Osteocyte (in vitro differentiated cells): ENCODE data around the gene ASCC1. TPM values are rescaled to one million over a fixed set of nuclear protein-coding genes. Genes with fewer than 3 reads are reported as not detected.

Experiments
- DNase-seq: peaks from one replicate; pipeline ENCODE4 v3.0.0; 2021; ENCODE audit warnings: mixed read lengths; ENCODE audit not compliant: unreplicated experiment; ENCODE audit errors: extremely low spot score
- H3K27ac Mint-ChIP-seq: one replicate; pipeline ENCODE4 v1.8.0; 2021; ENCODE audit warnings: mild to moderate bottlenecking, mixed read lengths; ENCODE audit not compliant: unreplicated experiment
- H3K27me3 Mint-ChIP-seq: one replicate; pipeline ENCODE4 v1.8.0; 2021; ENCODE audit warnings: mixed read lengths; ENCODE audit not compliant: unreplicated experiment
- H3K36me3 Mint-ChIP-seq: one replicate; pipeline ENCODE4 v1.8.0; 2021; ENCODE audit warnings: mixed read lengths; ENCODE audit not compliant: unreplicated experiment
- H3K4me1 Mint-ChIP-seq: one replicate; pipeline ENCODE4 v1.8.0; 2021; ENCODE audit warnings: mixed read lengths; ENCODE audit not compliant: unreplicated experiment
- H3K4me3 Mint-ChIP-seq: one replicate; pipeline ENCODE4 v1.8.0; 2021; ENCODE audit warnings: mild to moderate bottlenecking, moderate library complexity, mixed read lengths; ENCODE audit not compliant: unreplicated experiment
- H3K9me3 Mint-ChIP-seq: one replicate; pipeline ENCODE4 v1.8.0; 2021; ENCODE audit warnings: mixed read lengths; ENCODE audit not compliant: unreplicated experiment
- total RNA-seq: library from RNA; stranded (reverse); gene quantifications from 2 replicates; pipeline ENCODE4 v1.2.1, GENCODE V29; 2021
- TF ChIP-seq, protein P1 (sequence below): fragments of 200-600 bp; sonication (generic); IDR thresholded peaks from 2 replicates; pipeline ENCODE4 v1.5.0; 2021; ENCODE audit warnings: antibody characterized with exemption, mild to moderate bottlenecking, moderate library complexity

Gene ASCC1
- total RNA-seq, 1 donor from 2014 or later, result 39.1 TPM

GRCh38 chr10:72234560-72235095, 18.6 kb upstream of the ASCC1 start:
- Mint-ChIP-seq H3K27me3 (no peaks in the 10 kb centered on the region), H3K4me1 (peaks cover 19% of the 10 kb centered on the region), H3K36me3 (peaks cover 26% of the 10 kb centered on the region), H3K27ac (no peak overlapping the region), H3K9me3 (no peaks in the 10 kb centered on the region), H3K4me3 (no peak overlapping the region)
- no peak for DNase-seq
- TF ChIP-seq, protein P1, sequence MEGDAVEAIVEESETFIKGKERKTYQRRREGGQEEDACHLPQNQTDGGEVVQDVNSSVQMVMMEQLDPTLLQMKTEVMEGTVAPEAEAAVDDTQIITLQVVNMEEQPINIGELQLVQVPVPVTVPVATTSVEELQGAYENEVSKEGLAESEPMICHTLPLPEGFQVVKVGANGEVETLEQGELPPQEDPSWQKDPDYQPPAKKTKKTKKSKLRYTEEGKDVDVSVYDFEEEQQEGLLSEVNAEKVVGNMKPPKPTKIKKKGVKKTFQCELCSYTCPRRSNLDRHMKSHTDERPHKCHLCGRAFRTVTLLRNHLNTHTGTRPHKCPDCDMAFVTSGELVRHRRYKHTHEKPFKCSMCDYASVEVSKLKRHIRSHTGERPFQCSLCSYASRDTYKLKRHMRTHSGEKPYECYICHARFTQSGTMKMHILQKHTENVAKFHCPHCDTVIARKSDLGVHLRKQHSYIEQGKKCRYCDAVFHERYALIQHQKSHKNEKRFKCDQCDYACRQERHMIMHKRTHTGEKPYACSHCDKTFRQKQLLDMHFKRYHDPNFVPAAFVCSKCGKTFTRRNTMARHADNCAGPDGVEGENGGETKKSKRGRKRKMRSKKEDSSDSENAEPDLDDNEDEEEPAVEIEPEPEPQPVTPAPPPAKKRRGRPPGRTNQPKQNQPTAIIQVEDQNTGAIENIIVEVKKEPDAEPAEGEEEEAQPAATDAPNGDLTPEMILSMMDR, result no peak

DNA sequence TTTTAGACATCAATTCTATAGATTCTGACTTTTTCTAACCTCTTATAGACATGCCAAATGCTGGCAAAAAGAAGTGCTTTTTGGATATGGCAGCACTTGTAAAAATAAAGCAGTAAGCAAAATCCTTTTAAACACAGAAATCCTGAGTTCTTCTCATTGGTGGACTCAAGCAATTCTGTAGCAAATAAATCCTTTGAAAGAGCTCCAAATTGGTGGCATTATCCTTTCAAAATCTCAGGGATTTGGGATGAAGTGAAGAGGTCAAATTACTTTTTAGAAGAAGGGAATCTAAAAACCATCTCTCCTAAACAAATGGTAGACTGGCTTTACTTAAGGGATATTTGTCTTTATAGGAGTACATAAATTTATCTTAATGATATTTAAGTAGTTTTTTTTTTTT, 17.5 kb upstream of the ASCC1 start:
- TF ChIP-seq, protein P1, result no peak
- DNase-seq, result no peak
- no peaks in the 10 kb centered on the region for H3K9me3 Mint-ChIP-seq
- H3K27me3 Mint-ChIP-seq, result no peaks in the 10 kb centered on the region
- H3K36me3 Mint-ChIP-seq, result peaks cover 26% of the 10 kb centered on the region
- H3K27ac Mint-ChIP-seq, result no peak overlapping the region
- peaks cover 27% of the 10 kb centered on the region for H3K4me1 Mint-ChIP-seq
- H3K4me3 Mint-ChIP-seq, result no peak overlapping the region

DNA sequence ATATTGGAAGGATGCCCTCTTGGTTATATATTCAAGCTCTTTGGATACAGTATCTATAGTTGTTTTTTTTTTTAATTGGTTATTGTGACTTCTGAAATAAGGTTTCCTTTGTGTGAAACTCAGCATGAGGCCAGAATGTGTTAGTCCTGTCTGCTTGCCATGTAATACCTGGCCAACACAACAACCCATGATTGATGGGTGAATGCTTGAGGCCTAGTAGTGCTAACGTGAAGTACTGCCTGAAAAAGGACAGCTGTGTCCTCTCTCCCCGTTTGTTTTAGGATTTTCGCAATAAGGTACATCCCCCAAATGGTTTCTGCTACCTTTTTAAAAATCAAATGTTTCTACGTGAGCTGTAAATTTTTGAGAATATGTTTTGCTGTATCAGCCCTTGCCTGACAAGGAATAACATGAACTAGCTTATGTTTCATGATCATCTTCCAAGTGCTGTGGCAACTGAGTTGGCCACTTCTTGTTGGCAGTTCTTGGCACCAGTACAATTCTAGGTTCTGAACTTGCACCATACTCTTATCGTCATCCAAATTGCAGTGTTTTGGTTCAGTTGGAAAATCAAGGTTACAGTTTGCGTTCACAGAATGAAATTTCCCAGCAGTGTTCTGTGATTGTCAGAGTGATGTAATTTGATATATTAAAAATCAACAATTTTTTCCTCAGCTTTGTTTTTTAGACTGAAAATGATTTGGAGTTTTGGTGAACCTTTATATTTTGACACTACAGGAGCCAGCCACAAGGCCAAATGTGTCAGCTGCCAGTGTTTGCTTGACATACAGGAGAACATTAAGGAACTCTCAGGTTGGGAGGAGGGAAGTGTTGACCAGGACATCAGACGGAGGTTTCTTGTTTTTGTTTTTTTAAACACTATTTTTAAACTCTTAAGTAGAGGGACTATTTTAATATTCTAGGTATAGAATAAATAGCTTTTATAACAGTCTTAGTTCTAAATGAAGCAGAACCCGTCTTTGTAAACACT, 13.5 kb upstream of the ASCC1 start:
- Mint-ChIP-seq H3K4me1 (peaks cover 28% of the 10 kb centered on the region), H3K4me3 (no peak overlapping the region), H3K36me3 (peaks cover 22% of the 10 kb centered on the region), H3K27me3 (no peaks in the 10 kb centered on the region), H3K27ac (peak overlapping the region; percentile 96), H3K9me3 (no peaks in the 10 kb centered on the region)
- TF ChIP-seq, protein P1, result no peak
- no peak for DNase-seq

DNA sequence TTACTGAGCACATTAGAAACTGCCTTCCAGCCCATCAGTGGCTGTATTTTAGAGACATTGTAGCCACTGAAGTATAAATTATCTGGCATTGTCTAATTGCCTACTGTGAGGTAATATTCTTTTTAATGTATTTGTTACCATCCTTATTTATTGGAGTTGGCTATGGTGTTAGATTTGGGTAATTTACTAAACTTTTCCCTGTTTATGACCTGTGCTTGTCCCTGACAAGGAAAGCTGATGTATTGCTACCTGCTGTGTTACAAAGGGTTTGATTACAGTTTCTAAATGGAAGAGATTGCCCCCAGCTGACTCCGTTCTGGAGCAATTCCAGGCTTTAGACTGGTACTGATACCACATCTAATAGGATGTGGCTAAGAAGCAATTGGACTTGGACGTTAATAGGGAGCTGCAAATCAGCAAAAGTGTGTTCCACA, 12.3 kb upstream of the ASCC1 start:
- DNase-seq, result no peak
- Mint-ChIP-seq H3K36me3 (peaks cover 21% of the 10 kb centered on the region), H3K9me3 (no peaks in the 10 kb centered on the region), H3K4me3 (no peak overlapping the region), H3K27me3 (no peaks in the 10 kb centered on the region), H3K4me1 (peaks cover 37% of the 10 kb centered on the region), H3K27ac (peak overlapping the region; percentile 23)
- TF ChIP-seq, protein P1, result no peak

DNA sequence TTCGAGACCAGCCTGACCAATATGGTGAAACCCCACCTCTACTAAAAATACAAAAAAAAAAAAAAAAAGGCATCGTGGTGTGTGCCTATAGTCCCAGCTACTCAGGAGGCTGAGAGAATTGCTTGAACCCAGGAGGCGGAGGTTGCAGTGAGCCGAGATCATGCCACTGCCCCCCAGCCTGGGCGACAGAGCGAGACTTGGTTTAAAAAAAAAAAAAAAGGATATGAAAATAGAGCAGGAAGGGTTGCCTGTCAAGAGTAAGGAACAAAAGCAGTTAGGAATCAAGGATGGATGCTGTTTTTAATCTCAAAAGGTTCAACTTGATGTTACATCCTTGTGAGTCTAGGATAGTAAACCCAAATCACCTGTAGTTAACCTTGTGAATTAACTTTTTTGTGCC, 11.8 kb upstream of the ASCC1 start:
- Mint-ChIP-seq H3K27me3 (no peaks in the 10 kb centered on the region), H3K4me1 (peaks cover 37% of the 10 kb centered on the region), H3K36me3 (peaks cover 16% of the 10 kb centered on the region), H3K27ac (no peak overlapping the region), H3K9me3 (no peaks in the 10 kb centered on the region), H3K4me3 (no peak overlapping the region)
- DNase-seq, result no peak
- TF ChIP-seq, protein P1, result no peak
